K562 (cell line): Measurements from ENCODE around the gene ASIC1. TPM values are rescaled to one million over a fixed set of nuclear protein-coding genes. Genes with fewer than 3 reads are reported as not detected.

Source experiments
- MAFG ChIP-seq: fragments of 450-650 bp; conservative IDR thresholded peaks from 2 replicates; pipeline ENCODE4 v1.6.1; 2016; ENCODE audit warnings: missing genetic modification characterization, missing compliant biosample characterization
- MTA3 ChIP-seq: fragments of 450-650 bp; formaldehyde crosslinking; IDR thresholded peaks from 2 replicates; pipeline ENCODE4 v1.6.1; 2017; ENCODE audit warnings: mild to moderate bottlenecking, borderline replicate concordance
- ZBTB40 ChIP-seq, 2 experiments: fragments of 450-650 bp in 1 of 2; sonication (generic) in 1 of 2; formaldehyde crosslinking in 1 of 2; IDR thresholded peaks; 2 replicates each; pipeline versions ENCODE4 v1.7.1 to v1.9.0; 2016 to 2022; ENCODE audit warnings: inconsistent platforms in 1 of 2, mild to moderate bottlenecking in 1 of 2, missing genetic modification reagents in 1 of 2
- ZNF316 ChIP-seq: fragments of 450-650 bp; IDR thresholded peaks from 2 replicates; pipeline ENCODE4 v1.6.1; 2016
- polyA plus RNA-seq, 8 experiments: library from polyadenylated mRNA; depleted of rRNA in 4 of 8; stranded (reverse) in 5 of 8; unstranded in 3 of 8; fragments of >200 nt; fragmentation: Nextera tagmentation in 2 of 8; fragmentation: Illumina TruSeq in 1 of 8; extraction: Ambion mirVana in 2 of 8; extraction: Trizol in 1 of 8; gene quantifications; 2 replicates each; pipeline versions ENCODE4 v1.2.1 to v1.2.3, GENCODE V29; 2011 to 2014; ENCODE audit warnings: inconsistent platforms in 1 of 8, missing spikeins in 1 of 8
- total RNA-seq, 7 experiments: library from RNA; depleted of rRNA in 6 of 7; stranded (reverse); fragments of >200 nt in 6 of 7; fragmentation: Illumina TruSeq in 2 of 7; extraction: Trizol in 2 of 7; gene quantifications; 2 replicates each; pipeline versions ENCODE4 v1.2.1 to v1.2.3, GENCODE V29; 2011 to 2021; ENCODE audit warnings: low replicate concordance in 1 of 7

The ASIC1 gene
- total and polyA plus RNA-seq, 9 of the 15 experiments (the other 6 are each of a cell fraction or from before 2014, with no cell fraction given) = 0.01 to 1.7 (median 0.45) TPM

GRCh38 chr12:50041062-50041860 is 16.1 kb upstream of the ASIC1 start (continued):
- no peak for TF ChIP-seq ZBTB40 (IDR thresholded peaks at IDR 0.05)
- TF ChIP-seq ZBTB40 (CRISPR knock-in tag; IDR thresholded peaks at IDR 0.05) = no peak
- 0 out of 2 replicates have a peak, but pooled peaks have one; percentile 14 for TF ChIP-seq ZNF316
- TF ChIP-seq MAFG (tag) = peak; percentile 59
- TF ChIP-seq MTA3 = no peak
